Left ventricle myocardium inferior (tissue), 1 donor: ENCODE measurements around the gene TPBGL. TPM values are rescaled to one million over a fixed set of nuclear protein-coding genes. Genes with fewer than 3 reads are reported as not detected.

ENCODE experiments used
- DNase-seq: peaks from one replicate; pipeline ENCODE4 v3.0.0-alpha.2; 2020
- H3K27ac ChIP-seq: fragments of 200-600 bp; replicated peaks from 2 replicates; pipeline ENCODE4 v1.8.0; 2021
- H3K27me3 ChIP-seq: fragments of 200-600 bp; 2 replicates; pipeline ENCODE4 v1.8.0; 2021; ENCODE audit warnings: low read depth
- H3K36me3 ChIP-seq: fragments of 200-600 bp; 2 replicates; pipeline ENCODE4 v1.8.0; 2021
- H3K4me1 ChIP-seq: fragments of 200-600 bp; 2 replicates; pipeline ENCODE4 v1.8.0; 2021
- H3K4me3 ChIP-seq: fragments of 200-600 bp; 2 replicates; pipeline ENCODE4 v1.8.0; 2021; ENCODE audit warnings: mild to moderate bottlenecking, moderate library complexity
- H3K9me3 ChIP-seq: fragments of 200-600 bp; replicated peaks from 2 replicates; pipeline ENCODE4 v1.8.0; 2021
- intact Hi-C: fragments of 100-400 bp; cut with micrococcal nuclease; formaldehyde crosslinking; loops from one replicate; pipeline ENCODE4 v1.11.0; 2022
- total RNA-seq: library from RNA; stranded (reverse); fragmentation: NEBNext Ultra II Directional; extraction: Animal tissue kit (Norgen Biotek cat#: 25700); gene quantifications from one replicate; pipeline ENCODE4 v1.2.1, GENCODE V29; 2021
- TF ChIP-seq, protein P1 (sequence below): fragments of 200-600 bp; IDR thresholded peaks from 2 replicates; pipeline ENCODE4 v1.8.0; 2021; ENCODE audit warnings: antibody characterized with exemption, mild to moderate bottlenecking, borderline replicate concordance
- donor health status: DM: no; HTN: yes; CAD: no; lungs with severe emphysema.

Gene TPBGL
- total RNA-seq, 1 donor from 2014 or later: 0.16 TPM

GRCh38 chr11:75204012-75204674 is 36.4 kb upstream of the TPBGL start:
- H3K4me3 ChIP-seq: no peak overlapping the region
- H3K36me3 ChIP-seq: no peaks in the 10 kb centered on the region
- H3K27ac ChIP-seq: peak overlapping the region; percentile 3
- H3K9me3 ChIP-seq: no peaks in the 10 kb centered on the region
- TF ChIP-seq, protein P1, sequence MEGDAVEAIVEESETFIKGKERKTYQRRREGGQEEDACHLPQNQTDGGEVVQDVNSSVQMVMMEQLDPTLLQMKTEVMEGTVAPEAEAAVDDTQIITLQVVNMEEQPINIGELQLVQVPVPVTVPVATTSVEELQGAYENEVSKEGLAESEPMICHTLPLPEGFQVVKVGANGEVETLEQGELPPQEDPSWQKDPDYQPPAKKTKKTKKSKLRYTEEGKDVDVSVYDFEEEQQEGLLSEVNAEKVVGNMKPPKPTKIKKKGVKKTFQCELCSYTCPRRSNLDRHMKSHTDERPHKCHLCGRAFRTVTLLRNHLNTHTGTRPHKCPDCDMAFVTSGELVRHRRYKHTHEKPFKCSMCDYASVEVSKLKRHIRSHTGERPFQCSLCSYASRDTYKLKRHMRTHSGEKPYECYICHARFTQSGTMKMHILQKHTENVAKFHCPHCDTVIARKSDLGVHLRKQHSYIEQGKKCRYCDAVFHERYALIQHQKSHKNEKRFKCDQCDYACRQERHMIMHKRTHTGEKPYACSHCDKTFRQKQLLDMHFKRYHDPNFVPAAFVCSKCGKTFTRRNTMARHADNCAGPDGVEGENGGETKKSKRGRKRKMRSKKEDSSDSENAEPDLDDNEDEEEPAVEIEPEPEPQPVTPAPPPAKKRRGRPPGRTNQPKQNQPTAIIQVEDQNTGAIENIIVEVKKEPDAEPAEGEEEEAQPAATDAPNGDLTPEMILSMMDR: no peak
- peaks cover 16% of the 10 kb centered on the region for H3K4me1 ChIP-seq
- intact Hi-C loops: loop anchor here (2.0 kb wide), 1 partner anchor 59 kb away; no protein-coding TSS in a partner anchor
- peaks cover 26% of the 10 kb centered on the region for H3K27me3 ChIP-seq
- no peak for DNase-seq

GRCh38 chr11:75204685-75205563 is 35.6 kb upstream of the TPBGL start:
- DNase-seq: peak; percentile 88
- peaks cover 33% of the 10 kb centered on the region for H3K27me3 ChIP-seq
- H3K36me3 ChIP-seq: no peaks in the 10 kb centered on the region
- peak overlapping the region; percentile 3 for H3K27ac ChIP-seq
- TF ChIP-seq, protein P1: peak; percentile 95
- H3K9me3 ChIP-seq: no peaks in the 10 kb centered on the region
- no peak overlapping the region for H3K4me3 ChIP-seq
- H3K4me1 ChIP-seq: peaks cover 10% of the 10 kb centered on the region
- intact Hi-C loops: loop anchor here (2.0 kb wide), 1 partner anchor 60 kb away; no protein-coding TSS in a partner anchor

DNA sequence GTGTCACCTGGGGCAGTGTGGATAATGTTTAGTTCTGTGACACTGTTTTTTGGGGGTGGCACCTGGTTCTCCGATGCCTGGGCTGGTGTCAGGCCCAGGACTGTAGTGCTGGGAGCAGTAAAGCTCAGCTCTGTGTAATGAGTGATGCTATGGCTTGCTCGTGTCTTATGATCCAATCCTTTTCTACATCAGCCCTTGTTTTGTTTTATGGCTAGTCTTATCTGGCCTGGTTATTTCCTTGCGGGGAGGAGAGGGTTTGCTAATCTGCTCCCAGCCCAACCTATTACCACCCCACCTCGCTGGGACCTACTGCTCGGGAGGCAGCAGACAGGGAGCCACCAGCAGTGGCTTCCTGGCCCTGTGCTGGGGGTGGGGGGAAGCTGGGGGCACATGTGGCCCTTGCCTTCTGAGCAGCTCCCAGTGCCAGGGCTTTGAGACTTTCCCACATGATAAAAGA is 35.0 kb upstream of the TPBGL start:
- TF ChIP-seq, protein P1: no peak
- intact Hi-C loops: loop anchor here (2.0 kb wide), 1 partner anchor 61 kb away; no protein-coding TSS in a partner anchor
- Histone ChIP-seq H3K36me3 (no peaks in the 10 kb centered on the region), H3K4me3 (no peak overlapping the region), H3K9me3 (no peaks in the 10 kb centered on the region), H3K4me1 (peaks cover 6% of the 10 kb centered on the region), H3K27me3 (peaks cover 40% of the 10 kb centered on the region), H3K27ac (no peak overlapping the region)
- DNase-seq: no peak

GRCh38 chr11:75208446-75208845 is 32.1 kb upstream of the TPBGL start:
- intact Hi-C loops: no loop called here
- Histone ChIP-seq H3K36me3 (no peaks in the 10 kb centered on the region), H3K27me3 (peaks cover 62% of the 10 kb centered on the region), H3K9me3 (no peaks in the 10 kb centered on the region), H3K4me3 (no peak overlapping the region), H3K4me1 (peaks cover 6% of the 10 kb centered on the region), H3K27ac (no peak overlapping the region)
- TF ChIP-seq, protein P1: no peak
- no peak for DNase-seq

DNA sequence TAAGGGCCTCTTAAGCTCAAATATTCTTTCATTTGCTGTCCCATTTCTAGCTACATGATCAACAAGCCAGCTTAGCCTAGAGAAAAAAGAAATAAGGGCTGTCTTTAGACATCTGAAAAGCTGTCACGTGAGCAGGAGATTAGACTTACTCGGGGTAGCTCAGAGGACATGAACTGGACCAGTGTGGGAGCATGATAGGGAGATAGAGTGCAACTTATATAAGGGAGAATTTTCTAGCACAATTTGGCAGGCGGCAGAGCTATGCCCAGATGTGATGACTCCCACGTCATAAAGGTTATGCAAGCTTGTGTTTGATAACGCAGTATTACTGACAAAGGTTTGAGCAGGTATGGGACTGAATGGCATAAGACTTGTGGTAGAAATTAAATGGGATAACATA is 28.2 kb upstream of the TPBGL start:
- Histone ChIP-seq H3K4me3 (no peak overlapping the region), H3K9me3 (no peaks in the 10 kb centered on the region), H3K4me1 (no peaks in the 10 kb centered on the region), H3K36me3 (no peaks in the 10 kb centered on the region), H3K27me3 (peaks cover 70% of the 10 kb centered on the region), H3K27ac (no peak overlapping the region)
- TF ChIP-seq, protein P1: no peak
- DNase-seq: no peak
- intact Hi-C loops: no loop called here
